HUES6 (cell line): Measurements from ENCODE around the gene BMPR1B.

Experiments used
- H3K27ac ChIP-seq: 2 replicates; pipeline ENCODE4 v1.7.0; 2013; ENCODE audit warnings: low read depth, mild to moderate bottlenecking, low read length, inconsistent platforms
- H3K27me3 ChIP-seq: 2 replicates; pipeline ENCODE4 v1.6.1; 2013; ENCODE audit warnings: low read length; ENCODE audit not compliant: control insufficient read depth, insufficient read depth
- H3K36me3 ChIP-seq: 2 replicates; pipeline ENCODE4 v1.6.1; 2013; ENCODE audit warnings: low read length; ENCODE audit not compliant: control insufficient read depth, insufficient read depth
- H3K4me1 ChIP-seq: 2 replicates; pipeline ENCODE4 v1.6.1; 2013; ENCODE audit warnings: low read length; ENCODE audit not compliant: control insufficient read depth, insufficient read depth
- H3K4me3 ChIP-seq: 2 replicates; pipeline ENCODE4 v1.5.1; 2013; ENCODE audit warnings: low read depth, low read length
- H3K9ac ChIP-seq: one replicate; pipeline ENCODE4 v1.6.1; 2013; ENCODE audit warnings: mild to moderate bottlenecking, low read length
- H3K9me3 ChIP-seq: 2 replicates; pipeline ENCODE4 v1.6.1; 2013; ENCODE audit warnings: low read depth, low read length; ENCODE audit not compliant: control insufficient read depth, insufficient read depth

BMPR1B gene

GRCh38 chr4:94979621-94980020 lies 221.9 kb downstream of the BMPR1B start:
- Histone ChIP-seq H3K27me3 (no peaks in the 10 kb centered on the region), H3K36me3 (no peaks in the 10 kb centered on the region), H3K9me3 (no peaks in the 10 kb centered on the region), H3K27ac (no peak overlapping the region), H3K9ac (no peak overlapping the region), H3K4me3 (no peak overlapping the region), H3K4me1 (no peaks in the 10 kb centered on the region)

GRCh38 chr4:94995684-94996394 lies 238.1 kb downstream of the BMPR1B start:
- Histone ChIP-seq H3K4me3 (no peak overlapping the region), H3K4me1 (peaks cover 13% of the 10 kb centered on the region), H3K9ac (no peak overlapping the region), H3K27me3 (no peaks in the 10 kb centered on the region), H3K9me3 (no peaks in the 10 kb centered on the region), H3K27ac (no peak overlapping the region), H3K36me3 (no peaks in the 10 kb centered on the region)

GRCh38 chr4:95000076-95000648 lies 242.4 kb downstream of the BMPR1B start:
- Histone ChIP-seq H3K4me3 (no peak overlapping the region), H3K9ac (no peak overlapping the region), H3K36me3 (no peaks in the 10 kb centered on the region), H3K27me3 (no peaks in the 10 kb centered on the region), H3K27ac (no peak overlapping the region), H3K9me3 (no peaks in the 10 kb centered on the region), H3K4me1 (peaks cover 13% of the 10 kb centered on the region)

- H3K9me3 ChIP-seq, result no peaks in the 10 kb centered on the region
- no peak overlapping the region for H3K27ac ChIP-seq
- no peaks in the 10 kb centered on the region for H3K4me1 ChIP-seq
- no peaks in the 10 kb centered on the region for H3K36me3 ChIP-seq
- H3K4me3 ChIP-seq, result no peak overlapping the region
- H3K27me3 ChIP-seq, result no peaks in the 10 kb centered on the region
- H3K9ac ChIP-seq, result no peak overlapping the region
These were observed 247.2 kb downstream of the BMPR1B start for GRCh38 chr4:95004912-95005311.

- H3K4me1 ChIP-seq, result no peaks in the 10 kb centered on the region
- H3K4me3 ChIP-seq, result no peak overlapping the region
- H3K9ac ChIP-seq, result no peak overlapping the region
- H3K9me3 ChIP-seq, result no peaks in the 10 kb centered on the region
- no peaks in the 10 kb centered on the region for H3K27me3 ChIP-seq
- H3K27ac ChIP-seq, result no peak overlapping the region
- no peaks in the 10 kb centered on the region for H3K36me3 ChIP-seq
These were observed 250.2 kb downstream of the BMPR1B start for GRCh38 chr4:95007998-95008397.

- no peaks in the 10 kb centered on the region for H3K36me3 ChIP-seq
- no peak overlapping the region for H3K27ac ChIP-seq
- H3K4me1 ChIP-seq, result no peaks in the 10 kb centered on the region
- H3K4me3 ChIP-seq, result no peak overlapping the region
- H3K9me3 ChIP-seq, result no peaks in the 10 kb centered on the region
- no peak overlapping the region for H3K9ac ChIP-seq
- H3K27me3 ChIP-seq, result no peaks in the 10 kb centered on the region
These were observed 255.5 kb downstream of the BMPR1B start for GRCh38 chr4:95013236-95013635.

GRCh38 chr4:95014068-95014467 lies 256.3 kb downstream of the BMPR1B start:
- no peaks in the 10 kb centered on the region for H3K27me3 ChIP-seq
- H3K36me3 ChIP-seq, result no peaks in the 10 kb centered on the region
- H3K9ac ChIP-seq, result no peak overlapping the region
- no peaks in the 10 kb centered on the region for H3K4me1 ChIP-seq
- no peak overlapping the region for H3K27ac ChIP-seq
- H3K4me3 ChIP-seq, result no peak overlapping the region
- no peaks in the 10 kb centered on the region for H3K9me3 ChIP-seq

- Histone ChIP-seq H3K9ac (no peak overlapping the region), H3K4me3 (no peak overlapping the region), H3K36me3 (no peaks in the 10 kb centered on the region), H3K4me1 (no peaks in the 10 kb centered on the region), H3K27ac (no peak overlapping the region), H3K27me3 (no peaks in the 10 kb centered on the region), H3K9me3 (no peaks in the 10 kb centered on the region)
These were observed 259.7 kb downstream of the BMPR1B start for GRCh38 chr4:95017305-95018064.

- Histone ChIP-seq H3K4me1 (no peaks in the 10 kb centered on the region), H3K36me3 (no peaks in the 10 kb centered on the region), H3K27ac (no peak overlapping the region), H3K27me3 (no peaks in the 10 kb centered on the region), H3K9ac (no peak overlapping the region), H3K4me3 (no peak overlapping the region), H3K9me3 (no peaks in the 10 kb centered on the region)
These were observed 261.0 kb downstream of the BMPR1B start for GRCh38 chr4:95018785-95019184.

- H3K9me3 ChIP-seq, result no peaks in the 10 kb centered on the region
- no peaks in the 10 kb centered on the region for H3K4me1 ChIP-seq
- no peaks in the 10 kb centered on the region for H3K36me3 ChIP-seq
- no peak overlapping the region for H3K9ac ChIP-seq
- no peak overlapping the region for H3K4me3 ChIP-seq
- no peaks in the 10 kb centered on the region for H3K27me3 ChIP-seq
- H3K27ac ChIP-seq, result no peak overlapping the region
These were observed 262.8 kb downstream of the BMPR1B start for GRCh38 chr4:95020521-95020920.

GRCh38 chr4:95021099-95021498 lies 263.3 kb downstream of the BMPR1B start:
- Histone ChIP-seq H3K4me1 (no peaks in the 10 kb centered on the region), H3K9me3 (no peaks in the 10 kb centered on the region), H3K27ac (no peak overlapping the region), H3K4me3 (no peak overlapping the region), H3K27me3 (no peaks in the 10 kb centered on the region), H3K36me3 (no peaks in the 10 kb centered on the region), H3K9ac (no peak overlapping the region)
